BE2C (cell line): Measurements from ENCODE around the gene PTPN11.
"Not testable (repeated sequence)": the region's sequence is repeated elsewhere in the genome, so short reads cannot be mapped to it uniquely, and the experiment has no call there.

Experiments
- DNase-seq: peaks from one replicate; pipeline ENCODE4 v3.0.0-alpha.2; 2020
- H3K27me3 ChIP-seq: fragments of 250-450 bp; sonication (Bioruptor Pico); 2 replicates; pipeline ENCODE4 v1.5.1; 2020; ENCODE audit warnings: mild to moderate bottlenecking
- H3K36me3 ChIP-seq: fragments of 250-450 bp; sonication (Bioruptor Pico); 2 replicates; pipeline ENCODE4 v1.5.1; 2020; ENCODE audit warnings: mild to moderate bottlenecking
- H3K4me1 ChIP-seq: fragments of 250-450 bp; sonication (Bioruptor Pico); 2 replicates; pipeline ENCODE4 v1.5.1; 2020
- H3K4me3 ChIP-seq: 2 replicates; pipeline ENCODE4 v1.5.1; 2011; ENCODE audit warnings: low read depth, low read length
- H3K9me3 ChIP-seq: fragments of 250-450 bp; sonication (Bioruptor Pico); 2 replicates; pipeline ENCODE4 v1.5.1; 2020
- CTCF ChIP-seq: IDR thresholded peaks from 2 replicates; pipeline ENCODE4 v1.5.1; 2012; ENCODE audit warnings: mild to moderate bottlenecking, low read depth, low read length

PTPN11 gene

DNA sequence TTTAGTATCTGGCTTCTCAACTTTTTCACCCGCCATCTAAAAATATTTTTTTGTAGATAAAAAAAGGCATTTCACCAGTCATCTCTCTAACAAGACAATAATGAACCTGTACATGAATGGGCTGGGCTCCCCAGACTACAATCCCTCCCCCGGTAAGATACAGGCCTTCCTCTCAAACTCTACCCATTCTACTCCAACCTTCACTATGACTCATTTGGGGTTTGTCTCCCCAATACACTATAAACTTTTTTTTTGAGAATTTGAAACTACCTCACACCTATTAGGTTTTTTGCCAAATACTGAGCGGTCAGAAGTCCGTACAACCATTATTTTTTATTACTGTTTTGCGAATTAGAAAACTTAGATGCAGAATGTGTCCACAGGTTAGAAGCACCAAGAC, 10.1 kb upstream of the PTPN11 start:
- TF ChIP-seq CTCF = no peak
- Histone ChIP-seq H3K9me3 (no peaks in the 10 kb centered on the region), H3K36me3 (peaks cover 51% of the 10 kb centered on the region), H3K4me3 (peak overlapping the region; percentile 74), H3K27me3 (no peaks in the 10 kb centered on the region), H3K4me1 (peaks cover 8% of the 10 kb centered on the region; the same call in 1 of the 2 replicates)
- DNase-seq = no peak

DNA sequence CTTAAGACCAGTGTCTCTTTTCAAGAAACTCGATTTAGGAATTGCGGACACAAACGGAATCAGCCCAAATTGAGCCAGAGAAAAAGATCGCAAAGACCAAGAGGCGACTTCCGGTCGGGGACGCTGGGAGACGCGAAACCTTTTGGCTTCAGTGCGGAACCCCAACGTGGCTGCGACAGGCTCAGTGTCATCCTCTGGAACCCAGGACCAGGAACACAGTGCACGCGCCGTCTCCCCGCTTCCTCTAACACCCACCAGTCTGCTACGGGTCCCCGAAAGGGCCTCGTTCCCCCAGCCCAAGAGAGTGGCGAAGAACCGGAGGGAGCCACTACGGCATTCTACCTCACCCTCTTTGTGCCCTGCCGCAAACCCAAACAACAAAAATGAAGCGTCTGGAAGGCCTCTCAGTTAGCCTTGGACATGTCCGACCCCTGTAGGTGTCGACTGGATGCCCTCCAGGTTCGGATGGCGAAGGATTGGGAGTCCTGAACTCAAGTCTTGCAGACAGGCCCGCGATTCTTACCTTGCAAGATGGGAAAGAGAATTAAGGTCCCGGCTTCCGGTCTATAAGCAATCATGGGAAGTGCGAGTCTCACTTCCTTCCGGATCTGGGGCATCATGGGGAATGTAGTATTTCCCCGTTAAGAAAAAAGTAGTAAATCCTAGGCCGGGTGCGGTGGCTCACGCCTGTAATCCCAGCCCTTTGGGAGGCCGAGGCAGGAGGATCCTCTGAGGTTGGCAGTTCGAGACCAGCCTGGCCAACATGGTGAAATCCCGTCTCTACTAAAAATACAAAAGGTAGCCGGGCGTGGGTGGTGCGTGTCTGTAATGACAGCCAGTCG, 9.5 kb upstream of the PTPN11 start, which contains the start of gene RPL6:
RPL6 (minus strand) TSS at position 542 of the 842 bp plus-strand sequence. CDS start 949 bp downstream, outside the sequence.
- TF ChIP-seq CTCF = no peak
- peak within 1 kb of the TSS; percentile 74 for H3K4me3 ChIP-seq
- no peaks in the 10 kb centered on the region for H3K9me3 ChIP-seq
- no peaks in the 10 kb centered on the region for H3K27me3 ChIP-seq
- peak; percentile 84 for DNase-seq
- H3K4me1 ChIP-seq = peaks cover 8% of the 10 kb centered on the region; the same call in 1 of the 2 replicates
- peaks cover 47% of the 10 kb centered on the region for H3K36me3 ChIP-seq

DNA sequence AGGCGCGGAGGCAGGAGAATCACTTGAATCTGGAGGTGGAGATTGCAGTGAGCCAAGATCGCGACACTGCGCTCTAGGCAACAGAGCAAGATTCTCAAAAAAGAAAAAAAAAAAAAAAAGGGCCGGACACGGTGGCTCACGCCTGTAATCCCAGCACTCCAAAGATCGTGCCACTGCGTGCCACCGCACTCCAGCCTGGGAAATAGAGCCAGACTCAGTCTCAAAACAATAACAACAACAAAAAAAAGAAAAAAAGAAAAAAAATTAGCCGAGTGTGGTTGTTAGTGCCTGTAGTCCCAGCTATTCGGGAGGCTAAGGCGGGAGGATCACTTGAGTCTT, 8.9 kb upstream of the PTPN11 start:
- H3K4me1 ChIP-seq = peaks cover 8% of the 10 kb centered on the region; the same call in 1 of the 2 replicates
- H3K27me3 ChIP-seq = no peaks in the 10 kb centered on the region
- no peaks in the 10 kb centered on the region for H3K9me3 ChIP-seq
- DNase-seq = no peak
- H3K4me3 ChIP-seq = no peak overlapping the region
- no peak for TF ChIP-seq CTCF
- H3K36me3 ChIP-seq = peaks cover 42% of the 10 kb centered on the region

DNA sequence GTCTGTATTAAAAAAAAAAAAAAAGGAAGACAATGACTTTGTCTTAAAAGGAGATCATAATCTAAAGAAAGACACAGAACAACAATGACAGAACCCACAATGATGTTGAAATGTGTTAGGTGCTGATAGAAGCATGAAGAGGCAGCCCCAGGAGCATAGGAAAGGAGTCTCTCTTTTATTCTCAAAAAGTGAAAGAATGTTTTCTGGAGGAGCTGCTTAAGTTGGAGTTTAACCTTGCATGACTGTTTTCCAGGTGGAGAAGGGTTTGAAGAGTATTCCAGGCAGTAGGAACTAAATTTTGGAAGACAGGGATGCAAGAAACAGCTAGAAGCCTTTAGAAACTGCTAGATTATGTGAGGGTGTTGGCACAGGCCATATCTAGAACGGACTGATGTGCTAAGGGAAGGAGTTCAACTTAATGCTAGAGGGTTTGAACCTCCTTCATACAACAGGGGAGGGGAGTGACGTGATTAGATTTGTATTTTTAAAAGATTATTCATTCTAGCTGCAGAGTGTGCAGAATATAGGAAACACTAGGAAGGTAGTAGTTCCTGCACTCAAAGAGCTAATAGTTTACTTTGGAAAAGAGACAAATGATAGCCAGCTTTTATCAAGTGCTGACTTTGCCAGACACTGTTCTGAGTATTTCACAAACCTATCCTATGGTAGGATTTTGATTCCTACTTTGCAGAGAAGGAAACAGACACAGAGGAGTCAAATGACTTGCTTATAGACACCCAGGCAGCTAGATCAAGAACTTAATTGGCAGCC, 4.7 kb upstream of the PTPN11 start:
- H3K4me3 ChIP-seq = no peak overlapping the region

GRCh38 chr12:112415457-112415856, 3.3 kb upstream of the PTPN11 start:
- not testable (repeated sequence) for H3K4me1 ChIP-seq, H3K36me3 ChIP-seq, H3K9me3 ChIP-seq, H3K27me3 ChIP-seq, H3K4me3 ChIP-seq, DNase-seq

More for the DNA sequence above, 4.7 kb upstream of the PTPN11 start:
- no peak for TF ChIP-seq CTCF
- Histone ChIP-seq H3K27me3 (no peaks in the 10 kb centered on the region), H3K9me3 (no peaks in the 10 kb centered on the region), H3K4me1 (no peaks in the 10 kb centered on the region), H3K36me3 (no peaks in the 10 kb centered on the region)
- no peak for DNase-seq

- no peak for TF ChIP-seq CTCF
- DNase-seq = no peak
- Histone ChIP-seq H3K4me1 (no peaks in the 10 kb centered on the region), H3K27me3 (no peaks in the 10 kb centered on the region), H3K9me3 (no peaks in the 10 kb centered on the region), H3K36me3 (no peaks in the 10 kb centered on the region), H3K4me3 (peak overlapping the region; percentile 98)
Measured at GRCh38 chr12:112418273-112418607, 507 bp upstream of the PTPN11 start.
